ENCODE results near the gene IDI1. TPM values are rescaled to one million over a fixed set of nuclear protein-coding genes. Genes with fewer than 3 reads are reported as not detected.

The IDI1 gene
- total and polyA plus RNA-seq, 2 of the 13 experiments (the other 11 are each of a cell fraction or from before 2014, with no cell fraction given): 44.4 to 145 TPM

DNA sequence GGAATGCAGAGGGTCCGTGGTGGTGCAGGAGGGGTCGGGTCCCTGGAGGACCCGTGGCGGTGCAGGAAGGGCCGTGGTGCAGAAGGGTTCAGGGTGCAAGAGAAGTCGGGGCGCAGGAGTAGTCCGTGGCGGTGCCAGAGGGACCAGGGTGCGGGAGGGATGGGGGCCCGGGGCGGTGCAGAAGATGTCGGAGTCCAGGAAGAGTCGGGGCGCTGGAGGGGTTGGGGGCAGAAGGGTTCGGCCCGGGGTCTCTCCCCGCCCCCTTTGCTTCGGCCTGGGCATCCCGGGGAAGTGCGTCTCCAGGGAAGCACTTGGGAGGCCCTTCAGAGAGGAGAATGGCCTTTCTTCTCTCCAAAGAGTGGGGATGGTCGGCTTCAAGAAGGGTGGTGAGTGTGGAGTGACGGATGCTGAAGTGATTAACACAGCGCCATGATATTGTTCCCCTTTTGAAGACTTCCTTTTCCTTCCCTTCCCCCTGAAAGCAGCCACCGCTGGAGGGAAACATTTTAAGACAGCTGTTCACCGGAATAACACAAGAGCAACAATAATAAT is 8.3 kb upstream of the IDI1 start (continued):
- TF ChIP-seq ZNF253 (CRISPR knock-in tag; IDR thresholded peaks at IDR 0.05; ENCODE audit: borderline replicate concordance): no peak
- TF ChIP-seq HHEX (CRISPR knock-in tag; IDR thresholded peaks at IDR 0.05): no peak
- TF ChIP-seq ZNF788 (CRISPR knock-in tag; IDR thresholded peaks at IDR 0.05; ENCODE audit: borderline replicate concordance): 0 out of 2 replicates have a peak, but pooled peaks have one; percentile 8
- TF ChIP-seq EED (CRISPR knock-in tag; IDR thresholded peaks at IDR 0.05): 0 out of 2 replicates have a peak, but pooled peaks have one; percentile 12
- no peak for TF ChIP-seq ZBTB3 (CRISPR knock-in tag; IDR thresholded peaks at IDR 0.05; ENCODE audit: borderline replicate concordance, low read depth)
- no peak for TF ChIP-seq MAFF (IDR thresholded peaks at IDR 0.05; ENCODE audit: low read depth, low read length)
- TF ChIP-seq NONO (IDR thresholded peaks at IDR 0.05): no peak
- no peak for TF ChIP-seq NONO (CRISPR knock-in tag; conservative IDR thresholded peaks at IDR 0.05)
- peak; percentile 6; the same call in 1 of the 2 replicates for TF ChIP-seq BRD4 (CRISPR knock-in tag; IDR thresholded peaks at IDR 0.05)
- TF ChIP-seq MED13 (CRISPR knock-in tag; IDR thresholded peaks at IDR 0.05): 0 out of 2 replicates have a peak, but pooled peaks have one; percentile 0
- TF ChIP-seq SP1 (IDR thresholded peaks at IDR 0.05): no peak
- no peak for TF ChIP-seq SP1 (CRISPR knock-in tag; IDR thresholded peaks at IDR 0.05)
- TF ChIP-seq ZNF138 (CRISPR knock-in tag; IDR thresholded peaks at IDR 0.05; ENCODE audit: low read depth): no peak
- no peak for TF ChIP-seq SNAPC2 (CRISPR knock-in tag; IDR thresholded peaks at IDR 0.05)
- no peak for TF ChIP-seq ZC3H4 (CRISPR knock-in tag; IDR thresholded peaks at IDR 0.05; ENCODE audit: borderline replicate concordance)
- no peak for TF ChIP-seq ONECUT2 (CRISPR knock-in tag; IDR thresholded peaks at IDR 0.05)
- TF ChIP-seq SKI (IDR thresholded peaks at IDR 0.05; ENCODE audit: partially characterized antibody): no peak
- TF ChIP-seq ZNF354B (CRISPR knock-in tag; IDR thresholded peaks at IDR 0.05): no peak
- no peak for TF ChIP-seq ZNF569 (CRISPR knock-in tag; IDR thresholded peaks at IDR 0.05; ENCODE audit: borderline replicate concordance)
- no peak for TF ChIP-seq ZNF562 (CRISPR knock-in tag; IDR thresholded peaks at IDR 0.05; ENCODE audit: borderline replicate concordance)
- TF ChIP-seq ETV6 (CRISPR knock-in tag; conservative IDR thresholded peaks at IDR 0.05): no peak
- peak; percentile 0; the same call in 1 of the 2 replicates for TF ChIP-seq ZNF317 (CRISPR knock-in tag; IDR thresholded peaks at IDR 0.05)
- no peak for TF ChIP-seq ZNF678 (CRISPR knock-in tag; IDR thresholded peaks at IDR 0.05)
- TF ChIP-seq SCMH1 (CRISPR knock-in tag; IDR thresholded peaks at IDR 0.05; ENCODE audit: borderline replicate concordance): no peak
- no peak for TF ChIP-seq ZNF720 (CRISPR knock-in tag; IDR thresholded peaks at IDR 0.05)
- TF ChIP-seq, protein P1, sequence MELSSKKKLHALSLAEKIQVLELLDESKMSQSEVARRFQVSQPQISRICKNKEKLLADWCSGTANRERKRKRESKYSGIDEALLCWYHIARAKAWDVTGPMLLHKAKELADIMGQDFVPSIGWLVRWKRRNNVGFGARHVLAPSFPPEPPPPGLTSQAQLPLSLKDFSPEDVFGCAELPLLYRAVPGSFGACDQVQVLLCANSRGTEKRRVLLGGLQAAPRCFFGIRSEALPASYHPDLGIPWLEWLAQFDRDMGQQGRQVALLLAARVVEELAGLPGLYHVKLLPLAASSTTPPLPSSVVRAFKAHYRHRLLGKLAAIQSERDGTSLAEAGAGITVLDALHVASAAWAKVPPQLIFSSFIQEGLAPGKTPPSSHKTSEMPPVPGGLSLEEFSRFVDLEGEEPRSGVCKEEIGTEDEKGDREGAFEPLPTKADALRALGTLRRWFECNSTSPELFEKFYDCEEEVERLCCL (CRISPR knock-in tag; IDR thresholded peaks at IDR 0.05; ENCODE audit: borderline replicate concordance): no peak
- TF ChIP-seq PPARG (CRISPR knock-in tag; conservative IDR thresholded peaks at IDR 0.05): no peak
- TF ChIP-seq DR1 (CRISPR knock-in tag; IDR thresholded peaks at IDR 0.05): no peak
- TF ChIP-seq HOXA3 (CRISPR knock-in tag; IDR thresholded peaks at IDR 0.05): no peak
- TF ChIP-seq CENPX (CRISPR knock-in tag; IDR thresholded peaks at IDR 0.05): no peak
- TF ChIP-seq ZNF460 (CRISPR knock-in tag; IDR thresholded peaks at IDR 0.05; ENCODE audit: borderline replicate concordance): no peak
- no peak for TF ChIP-seq ZNF749 (CRISPR knock-in tag; IDR thresholded peaks at IDR 0.05; ENCODE audit: borderline replicate concordance)
- 0 out of 2 replicates have a peak, but pooled peaks have one; percentile 4 for TF ChIP-seq ZNF780A (CRISPR knock-in tag; IDR thresholded peaks at IDR 0.05)
- TF ChIP-seq ZNF782 (CRISPR knock-in tag; IDR thresholded peaks at IDR 0.05; ENCODE audit: borderline replicate concordance): 0 out of 2 replicates have a peak, but pooled peaks have one; percentile 10
